H9 (cell line): ENCODE results near the gene NFE2L3. TPM values are rescaled to one million over a fixed set of nuclear protein-coding genes. Genes with fewer than 3 reads are reported as not detected.

Experiments used
- DNase-seq: peaks from one replicate; pipeline ENCODE4 v3.0.0-alpha.2; 2017
- H2AFZ ChIP-seq: one replicate; pipeline ENCODE4 v1.6.1; 2013; ENCODE audit warnings: mild to moderate bottlenecking, low read length, control low read depth, moderate library complexity
- H2AK5ac ChIP-seq: 2 replicates; pipeline ENCODE4 v1.6.1; 2013; ENCODE audit warnings: low read length, control low read depth, mixed read lengths; ENCODE audit not compliant: insufficient read length
- H2BK120ac ChIP-seq: one replicate; pipeline ENCODE4 v1.6.1; 2013; ENCODE audit warnings: low read depth, mild to moderate bottlenecking, low read length, control low read depth, inconsistent platforms; ENCODE audit not compliant: poor library complexity, severe bottlenecking
- H2BK12ac ChIP-seq: 2 replicates; pipeline ENCODE4 v1.6.1; 2013; ENCODE audit warnings: low read length, control low read depth, mixed read lengths, low read depth; ENCODE audit not compliant: insufficient read length
- H2BK15ac ChIP-seq: 2 replicates; pipeline ENCODE4 v1.6.1; 2013; ENCODE audit warnings: low read depth, low read length, control low read depth
- H2BK20ac ChIP-seq: one replicate; pipeline ENCODE4 v1.6.1; 2013; ENCODE audit warnings: low read depth, mild to moderate bottlenecking, low read length, control low read depth, inconsistent platforms; ENCODE audit not compliant: poor library complexity, severe bottlenecking
- H2BK5ac ChIP-seq: 2 replicates; pipeline ENCODE4 v1.6.1; 2013; ENCODE audit warnings: low read length, control low read depth, mixed read lengths; ENCODE audit not compliant: insufficient read length
- H3K14ac ChIP-seq: 2 replicates; pipeline ENCODE4 v1.6.1; 2013; ENCODE audit warnings: low read length, control low read depth; ENCODE audit not compliant: insufficient read depth
- H3K18ac ChIP-seq: 2 replicates; pipeline ENCODE4 v1.6.1; 2013; ENCODE audit warnings: low read depth, mild to moderate bottlenecking, mixed read lengths, low read length, control low read depth; ENCODE audit not compliant: insufficient read length
- H3K23ac ChIP-seq: 2 replicates; pipeline ENCODE4 v1.6.1; 2013; ENCODE audit warnings: low read length, control low read depth, mixed read lengths, low read depth; ENCODE audit not compliant: insufficient read length
- H3K23me2 ChIP-seq: 2 replicates; pipeline ENCODE4 v1.6.1; 2013; ENCODE audit warnings: low read depth, mild to moderate bottlenecking, mixed read lengths, low read length, control low read depth; ENCODE audit not compliant: insufficient read length, poor library complexity, severe bottlenecking
- H3K27ac ChIP-seq: 2 replicates; pipeline ENCODE4 v1.5.1; 2013; ENCODE audit warnings: low read length, control low read depth, mixed read lengths, low read depth; ENCODE audit not compliant: insufficient read length
- H3K27me3 ChIP-seq: 2 replicates; pipeline ENCODE4 v1.6.1; 2013; ENCODE audit warnings: low read length, control low read depth, inconsistent platforms; ENCODE audit not compliant: insufficient read depth
- H3K4ac ChIP-seq: 2 replicates; pipeline ENCODE4 v1.6.1; 2013; ENCODE audit warnings: low read depth, mild to moderate bottlenecking, control low read depth, inconsistent platforms, low read length, moderate library complexity
- H3K4me1 ChIP-seq: 2 replicates; pipeline ENCODE4 v1.6.1; 2013; ENCODE audit warnings: low read length, control low read depth, inconsistent platforms; ENCODE audit not compliant: insufficient read depth
- H3K4me2 ChIP-seq: 2 replicates; pipeline ENCODE4 v1.6.1; 2013; ENCODE audit warnings: low read length, control low read depth, mixed read lengths; ENCODE audit not compliant: insufficient read length, insufficient read depth
- H3K56ac ChIP-seq: 2 replicates; pipeline ENCODE4 v1.6.1; 2013; ENCODE audit warnings: low read depth, mild to moderate bottlenecking, mixed read lengths, low read length, control low read depth; ENCODE audit not compliant: insufficient read length
- H3K79me1 ChIP-seq: 2 replicates; pipeline ENCODE4 v1.6.1; 2013; ENCODE audit warnings: low read depth, mild to moderate bottlenecking, moderate library complexity, low read length, control low read depth, inconsistent platforms; ENCODE audit not compliant: insufficient read depth, poor library complexity, severe bottlenecking
- H3K79me2 ChIP-seq: 2 replicates; pipeline ENCODE4 v1.6.1; 2013; ENCODE audit warnings: low read length, control low read depth, inconsistent platforms; ENCODE audit not compliant: insufficient read depth
- H3K9ac ChIP-seq: 2 replicates; pipeline ENCODE4 v1.6.1; 2013; ENCODE audit warnings: low read length, control low read depth, mixed read lengths; ENCODE audit not compliant: insufficient read length; ENCODE audit errors: extremely low read depth
- H3K9me3 ChIP-seq: one replicate; pipeline ENCODE4 v1.6.1; 2013; ENCODE audit warnings: low read depth, low read length, inconsistent platforms; ENCODE audit not compliant: control insufficient read depth
- H3T11ph ChIP-seq: one replicate; pipeline ENCODE4 v1.6.1; 2013; ENCODE audit warnings: mild to moderate bottlenecking, low read length, control low read depth, inconsistent platforms
- H4K20me1 ChIP-seq: one replicate; pipeline ENCODE4 v1.6.1; 2013; ENCODE audit not compliant: control insufficient read depth, insufficient read length, insufficient read depth
- H4K5ac ChIP-seq: 2 replicates; pipeline ENCODE4 v1.6.1; 2013; ENCODE audit warnings: low read depth, mild to moderate bottlenecking, mixed read lengths, low read length, control low read depth; ENCODE audit not compliant: insufficient read length
- H4K8ac ChIP-seq: replicated peaks from 2 replicates; pipeline ENCODE4 v1.6.1; 2013; ENCODE audit warnings: low read length, control low read depth, mixed read lengths, low read depth; ENCODE audit not compliant: insufficient read length
- H4K91ac ChIP-seq: 2 replicates; pipeline ENCODE4 v1.6.1; 2013; ENCODE audit warnings: low read depth, mild to moderate bottlenecking, moderate library complexity, mixed read lengths, low read length, control low read depth; ENCODE audit not compliant: insufficient read length
- H3K27ac Mint-ChIP-seq, 3 experiments: 2 replicates in 2 of 3; 3 replicates in 1 of 3; pipeline ENCODE4 v1.8.0; 2020 to 2021; ENCODE audit warnings: mixed read lengths in 3 of 3, mild to moderate bottlenecking in 1 of 3, moderate library complexity in 1 of 3
- H3K27me3 Mint-ChIP-seq: 2 replicates; pipeline ENCODE4 v1.8.0; 2021; ENCODE audit warnings: low read depth, mild to moderate bottlenecking, moderate library complexity, mixed read lengths
- H3K36me3 Mint-ChIP-seq, 3 experiments: 2 replicates in 2 of 3; 3 replicates in 1 of 3; pipeline ENCODE4 v1.8.0; 2020 to 2021; ENCODE audit warnings: low read depth in 3 of 3, mixed read lengths in 3 of 3; ENCODE audit not compliant: insufficient read depth in 1 of 3
- H3K4me1 Mint-ChIP-seq, 2 experiments: 2 replicates each; pipeline ENCODE4 v1.8.0; 2020; ENCODE audit warnings: mixed read lengths in 2 of 2
- H3K4me3 Mint-ChIP-seq, 2 experiments: 2 replicates in 1 of 2; 3 replicates in 1 of 2; pipeline ENCODE4 v1.8.0; 2020 to 2021; ENCODE audit warnings: mild to moderate bottlenecking in 2 of 2, mixed read lengths in 2 of 2, moderate library complexity in 1 of 2
- H3K9me3 Mint-ChIP-seq, 2 experiments: 2 replicates in 1 of 2; 3 replicates in 1 of 2; pipeline ENCODE4 v1.8.0; 2020; ENCODE audit warnings: mild to moderate bottlenecking in 2 of 2, mixed read lengths in 2 of 2, moderate library complexity in 1 of 2
- CTCF ChIP-seq: fragments of 200-600 bp; sonication (generic); conservative IDR thresholded peaks from 3 replicates; pipeline ENCODE4 v1.8.0; 2021; ENCODE audit warnings: antibody characterized with exemption, mild to moderate bottlenecking
- WGBS: extraction: QIAGEN DNeasy Blood & Tissue Kit; methylation state at CpG from one replicate; pipeline ENCODE4 v1.1.7; 2013; ENCODE audit warnings: missing lambda C conversion rate, low lambda C conversion rate, mixed read lengths; ENCODE audit not compliant: insufficient read length; ENCODE audit errors: extremely low coverage; 5-methylcytosine and 5-hydroxymethylcytosine counted together
- total RNA-seq: library from RNA; stranded (reverse); gene quantifications from 2 replicates; pipeline ENCODE4 v1.2.1, GENCODE V29; 2021

Gene NFE2L3
- total RNA-seq, 1 experiment from 2014 or later: 46.9 TPM

DNA sequence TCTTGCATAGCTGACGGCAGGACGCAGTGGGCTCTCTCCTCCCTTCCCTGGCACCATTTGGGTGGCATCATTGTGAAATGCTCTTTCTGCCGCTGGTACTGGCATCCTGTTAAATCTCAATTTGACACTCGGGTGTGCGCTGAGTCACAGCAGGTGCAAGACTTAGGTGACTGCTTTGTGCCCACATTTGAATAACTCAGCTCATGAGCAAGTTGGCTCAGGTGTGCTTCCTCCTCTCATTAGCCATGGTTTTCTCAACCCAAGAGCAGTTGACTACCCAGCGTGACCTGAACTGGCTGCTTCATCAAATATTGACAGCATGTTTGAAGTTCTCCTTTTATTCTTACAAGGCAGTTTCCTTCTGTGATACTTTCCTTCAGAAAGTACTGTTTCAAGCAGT is 24.6 kb upstream of the NFE2L3 start:
- Mint-ChIP-seq H3K9me3 (peaks cover 8% of the 10 kb centered on the region in 2 experiments), H3K27ac (no peak overlapping the region; a peak in 1 of 7 replicates), H3K4me1 (no peaks in the 10 kb centered on the region; a peak in 1 of 4 replicates), H3K4me3 (no peak overlapping the region), H3K27me3 (peaks cover 12% of the 10 kb centered on the region), H3K36me3 (peaks cover 0 to 4% (median 0%) of the 10 kb centered on the region in 3 experiments; a peak in 1 of 7 replicates)
- no peak for DNase-seq
- Histone ChIP-seq H3K14ac (no peak overlapping the region; the same call in 1 of the 2 replicates), H4K8ac (no peak overlapping the region), H2BK15ac (no peak overlapping the region), H3K79me1 (no peaks in the 10 kb centered on the region), H2BK20ac (no peak overlapping the region), H4K5ac (no peak overlapping the region), H4K91ac (no peak overlapping the region), H2AK5ac (no peak overlapping the region), H3K27ac (no peak overlapping the region), H2AFZ (no peak overlapping the region), H2BK120ac (no peak overlapping the region), H3K4me1 (no peaks in the 10 kb centered on the region), H3K79me2 (no peaks in the 10 kb centered on the region), H2BK12ac (no peak overlapping the region), H3K23me2 (no peaks in the 10 kb centered on the region), H3K56ac (no peak overlapping the region), H4K20me1 (no peaks in the 10 kb centered on the region), H3K18ac (no peak overlapping the region), H3K9ac (no peak overlapping the region), H3T11ph (no peak overlapping the region), H2BK5ac (no peak overlapping the region), H3K4me2 (no peak overlapping the region), H3K23ac (no peak overlapping the region), H3K4ac (no peak overlapping the region), H3K27me3 (no peaks in the 10 kb centered on the region), H3K9me3 (no peaks in the 10 kb centered on the region)
- no CpG with 5 or more reads among the region's 6 CpGs for WGBS
- TF ChIP-seq CTCF: no peak
